PFSK-1 (cell line): ENCODE results near the gene PRPF6.

Source experiments
- FOXP2 ChIP-seq: optimal IDR thresholded peaks from 2 replicates; pipeline ENCODE3; 2011; ENCODE audit warnings: borderline replicate concordance, control low read depth, inconsistent platforms; ENCODE audit not compliant: insufficient read depth; ENCODE audit errors: extremely low read length, extremely low read depth
- POLR2AphosphoS5 ChIP-seq: IDR thresholded peaks from 2 replicates; pipeline ENCODE4 v1.6.1; 2012; ENCODE audit warnings: low read depth, mild to moderate bottlenecking, control low read depth, low read length, moderate library complexity
- SIN3A ChIP-seq: IDR thresholded peaks from 2 replicates; pipeline ENCODE4 v1.6.1; 2012; ENCODE audit warnings: mild to moderate bottlenecking, low read length, moderate library complexity, borderline replicate concordance; ENCODE audit not compliant: insufficient read depth
- TAF1 ChIP-seq: IDR thresholded peaks from 2 replicates; pipeline ENCODE4 v1.6.1; 2012; ENCODE audit warnings: low read length, control low read depth, borderline replicate concordance; ENCODE audit not compliant: insufficient read depth
- TF ChIP-seq, protein P1 (sequence below), 2 experiments: IDR thresholded peaks; 2 replicates each; pipeline versions ENCODE4 v1.6.1 to v1.8.0; 2011 to 2012; ENCODE audit warnings: low read depth in 2 of 2, low read length in 2 of 2, control low read depth in 1 of 2, inconsistent platforms in 1 of 2, mild to moderate bottlenecking in 1 of 2, moderate library complexity in 1 of 2; ENCODE audit not compliant: insufficient read depth in 1 of 2

The PRPF6 gene

GRCh38 chr20:64067733-64068307, 86.9 kb downstream of the PRPF6 start:
- TF ChIP-seq TAF1, result no peak
- no peak for TF ChIP-seq POLR2AphosphoS5

DNA sequence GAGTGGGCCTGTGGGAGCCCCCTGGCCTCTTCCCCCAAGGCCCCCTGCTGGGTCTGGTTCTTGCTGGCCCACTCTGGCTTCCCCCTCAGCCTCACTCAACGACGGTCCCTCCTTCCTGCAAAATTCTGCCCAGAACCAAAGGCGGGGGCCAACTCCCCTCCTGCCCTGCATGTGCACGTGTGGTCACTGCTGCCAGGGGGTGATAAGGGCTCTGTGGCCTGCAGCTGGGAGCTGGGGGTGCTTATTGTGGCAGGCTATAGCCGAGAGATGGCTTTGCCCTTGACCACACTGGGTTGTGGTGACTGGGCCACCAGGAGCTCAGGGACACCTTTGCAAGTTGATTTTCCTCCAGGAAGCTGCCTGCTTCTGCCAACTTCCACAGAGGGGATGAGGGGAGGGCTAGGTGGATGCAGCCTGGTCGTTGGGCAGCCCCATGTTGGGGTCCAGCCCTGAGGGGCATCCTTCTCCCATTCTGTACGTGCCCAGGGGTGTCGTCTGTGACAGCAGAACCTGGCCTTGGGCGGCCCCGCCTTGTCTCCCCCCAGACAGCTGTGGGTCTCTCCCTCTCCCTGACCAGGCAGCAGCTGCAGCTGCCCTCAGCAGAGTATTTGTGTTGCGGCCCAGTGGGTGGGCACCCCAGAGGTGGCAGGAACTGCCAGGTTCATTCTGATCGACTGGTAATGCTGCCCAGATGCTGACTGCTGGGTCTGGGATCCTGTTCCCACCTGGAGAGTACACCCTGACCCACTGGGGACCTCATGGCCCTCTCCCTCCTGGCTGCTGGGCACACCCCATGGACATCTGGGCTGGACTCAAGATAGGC, 87.7 kb downstream of the PRPF6 start:
- TF ChIP-seq FOXP2 (no peak), TAF1 (no peak), POLR2AphosphoS5 (no peak), SIN3A (no peak)
- TF ChIP-seq, protein P1, sequence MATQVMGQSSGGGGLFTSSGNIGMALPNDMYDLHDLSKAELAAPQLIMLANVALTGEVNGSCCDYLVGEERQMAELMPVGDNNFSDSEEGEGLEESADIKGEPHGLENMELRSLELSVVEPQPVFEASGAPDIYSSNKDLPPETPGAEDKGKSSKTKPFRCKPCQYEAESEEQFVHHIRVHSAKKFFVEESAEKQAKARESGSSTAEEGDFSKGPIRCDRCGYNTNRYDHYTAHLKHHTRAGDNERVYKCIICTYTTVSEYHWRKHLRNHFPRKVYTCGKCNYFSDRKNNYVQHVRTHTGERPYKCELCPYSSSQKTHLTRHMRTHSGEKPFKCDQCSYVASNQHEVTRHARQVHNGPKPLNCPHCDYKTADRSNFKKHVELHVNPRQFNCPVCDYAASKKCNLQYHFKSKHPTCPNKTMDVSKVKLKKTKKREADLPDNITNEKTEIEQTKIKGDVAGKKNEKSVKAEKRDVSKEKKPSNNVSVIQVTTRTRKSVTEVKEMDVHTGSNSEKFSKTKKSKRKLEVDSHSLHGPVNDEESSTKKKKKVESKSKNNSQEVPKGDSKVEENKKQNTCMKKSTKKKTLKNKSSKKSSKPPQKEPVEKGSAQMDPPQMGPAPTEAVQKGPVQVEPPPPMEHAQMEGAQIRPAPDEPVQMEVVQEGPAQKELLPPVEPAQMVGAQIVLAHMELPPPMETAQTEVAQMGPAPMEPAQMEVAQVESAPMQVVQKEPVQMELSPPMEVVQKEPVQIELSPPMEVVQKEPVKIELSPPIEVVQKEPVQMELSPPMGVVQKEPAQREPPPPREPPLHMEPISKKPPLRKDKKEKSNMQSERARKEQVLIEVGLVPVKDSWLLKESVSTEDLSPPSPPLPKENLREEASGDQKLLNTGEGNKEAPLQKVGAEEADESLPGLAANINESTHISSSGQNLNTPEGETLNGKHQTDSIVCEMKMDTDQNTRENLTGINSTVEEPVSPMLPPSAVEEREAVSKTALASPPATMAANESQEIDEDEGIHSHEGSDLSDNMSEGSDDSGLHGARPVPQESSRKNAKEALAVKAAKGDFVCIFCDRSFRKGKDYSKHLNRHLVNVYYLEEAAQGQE (IDR thresholded peaks at IDR 0.05; ENCODE audit: insufficient read depth in 1 of 2, low read depth in 2 of 2, low read length in 2 of 2), result no peak

GRCh38 chr20:64069209-64069613, 88.3 kb downstream of the PRPF6 start:
- TF ChIP-seq POLR2AphosphoS5, result no peak
- TF ChIP-seq, protein P1 (IDR thresholded peaks at IDR 0.05; ENCODE audit: insufficient read depth in 1 of 2, low read depth in 2 of 2, low read length in 2 of 2), result no peak
- TF ChIP-seq SIN3A, result no peak
- TF ChIP-seq FOXP2, result no peak
- no peak for TF ChIP-seq TAF1

GRCh38 chr20:64069614-64070243, 88.8 kb downstream of the PRPF6 start:
- TF ChIP-seq, protein P1 (IDR thresholded peaks at IDR 0.05; ENCODE audit: insufficient read depth in 1 of 2, low read depth in 2 of 2, low read length in 2 of 2), result no peak
- TF ChIP-seq TAF1 (no peak), SIN3A (no peak), FOXP2 (no peak), POLR2AphosphoS5 (no peak)

DNA sequence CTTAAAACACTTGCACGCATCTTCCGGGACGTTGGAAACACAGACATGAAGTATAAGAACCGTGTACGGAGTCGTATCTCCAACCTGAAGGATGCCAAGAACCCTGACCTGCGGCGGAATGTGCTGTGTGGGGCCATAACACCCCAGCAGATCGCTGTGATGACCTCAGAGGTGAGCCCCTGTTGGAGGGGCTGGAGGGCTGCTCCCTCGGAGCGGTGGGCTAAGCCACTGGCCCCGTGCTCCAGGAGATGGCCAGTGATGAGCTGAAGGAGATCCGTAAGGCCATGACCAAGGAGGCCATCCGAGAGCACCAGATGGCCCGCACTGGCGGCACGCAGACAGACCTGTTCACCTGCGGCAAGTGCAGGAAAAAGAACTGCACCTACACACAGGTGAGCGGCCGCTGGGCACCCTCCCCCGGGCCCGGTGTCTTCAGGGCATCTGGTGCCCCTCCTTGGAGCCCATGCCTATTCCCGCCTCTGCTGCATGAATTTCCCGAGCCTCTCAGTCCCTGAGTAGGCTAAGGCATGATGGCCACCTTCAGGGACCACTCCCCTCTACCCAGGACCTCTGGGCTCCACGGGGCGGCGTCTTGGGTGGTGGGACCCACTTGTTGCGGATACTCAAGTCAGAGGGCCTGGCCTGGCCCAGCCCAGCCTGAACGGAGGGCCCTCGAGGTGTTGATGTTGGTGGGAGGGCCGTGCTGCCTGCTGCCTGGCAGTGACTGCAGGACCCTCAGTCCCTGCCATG, 89.5 kb downstream of the PRPF6 start:
- TF ChIP-seq, protein P1 (IDR thresholded peaks at IDR 0.05; ENCODE audit: insufficient read depth in 1 of 2, low read depth in 2 of 2, low read length in 2 of 2), result no peak
